ENCODE results near the gene SMAP1.

Gene SMAP1

GRCh38 chr6:70903665-70904452 is 236.2 kb downstream of the SMAP1 start:
- DNase-seq = no peak

- no peak for DNase-seq
These were observed 238.1 kb downstream of the SMAP1 start for GRCh38 chr6:70905742-70906141.
